GM12878 (cell line): ENCODE results near the gene VAC14. TPM values are rescaled to one million over a fixed set of nuclear protein-coding genes. Genes with fewer than 3 reads are reported as not detected.

Source experiments
- ATAC-seq: fragments of 200-7000 bp; cut with Tn5 transposase; 3 replicates; pipeline ENCODE4 v1.9.1; 2020; ENCODE audit warnings: mild to moderate bottlenecking, moderate library complexity
- BruUV-seq: library from RNA; stranded (reverse); fragments of 400-500 nt; replicated peaks from 2 replicates; lab custom pipeline; 2021; lab: Mats Ljungman, UMichigan
- CTCF ChIA-PET: fragments of 300-600 bp; sonication (Branson Sonifier 250); formaldehyde crosslinking; extraction: SDS; loops from one replicate; lab custom pipeline; 2021; ENCODE audit warnings: inconsistent platforms; lab: Yijun Ruan, JAX
- POLR2A ChIA-PET: fragments of 350-600 bp; formaldehyde crosslinking; extraction: SDS; loops from one replicate; lab custom pipeline; 2021; ENCODE audit warnings: inconsistent platforms; lab: Charles Lee
- RAD21 ChIA-PET: fragments of 300-600 bp; sonication (Branson Sonifier 250); formaldehyde crosslinking; loops from one replicate; lab custom pipeline; 2023; ENCODE audit warnings: antibody characterized with exemption; ENCODE audit not compliant: unreplicated experiment; lab: Charles Lee
- SMC1A ChIA-PET: fragments of 300-600 bp; sonication (Branson Sonifier 250); formaldehyde crosslinking; loops from one replicate; lab custom pipeline; 2023; ENCODE audit not compliant: unreplicated experiment, uncharacterized antibody; lab: Charles Lee
- DNase-seq: peaks from one replicate; pipeline ENCODE4 v3.0.0-alpha.2; 2011; ENCODE audit warnings: low read depth, low spot score
- FAIRE-seq: peaks from 3 replicates; lab custom pipeline; 2011; peaks lifted over from hg19 to GRCh38; lab: Jason Lieb, UNC
- H2AFZ ChIP-seq: 2 replicates; pipeline ENCODE4 v1.6.0; 2011; ENCODE audit warnings: low read depth, low read length, control low read depth; ENCODE audit not compliant: control insufficient read depth
- H3K27ac ChIP-seq: 2 replicates; pipeline ENCODE4 v1.5.1; 2011; ENCODE audit warnings: control low read depth; ENCODE audit not compliant: control insufficient read depth, insufficient read depth
- H3K27me3 ChIP-seq, 2 experiments: replicated peaks in 1 of 2; 2 replicates each; pipeline versions ENCODE4 v1.6.0 to v1.6.1; 2011; ENCODE audit warnings: low read length in 1 of 2; ENCODE audit not compliant: control insufficient read depth in 2 of 2, insufficient read depth in 2 of 2
- H3K36me3 ChIP-seq, 2 experiments: 2 replicates each; pipeline ENCODE4 v1.5.1; 2011; ENCODE audit warnings: low read length in 1 of 2; ENCODE audit not compliant: control insufficient read depth in 2 of 2, insufficient read depth in 2 of 2
- H3K4me1 ChIP-seq: 2 replicates; pipeline ENCODE4 v1.6.1; 2011; ENCODE audit warnings: mild to moderate bottlenecking, low read length, moderate library complexity, mixed read lengths; ENCODE audit not compliant: control insufficient read depth, insufficient read depth
- H3K4me2 ChIP-seq: 2 replicates; pipeline ENCODE4 v1.6.0; 2011; ENCODE audit warnings: control low read depth; ENCODE audit not compliant: control insufficient read depth, insufficient read depth
- H3K4me3 ChIP-seq: fragments of 200-600 bp; sonication (generic); 2 replicates; pipeline ENCODE4 v1.5.1; 2016
- H3K79me2 ChIP-seq: 2 replicates; pipeline ENCODE4 v1.6.0; 2011; ENCODE audit warnings: low read length; ENCODE audit not compliant: control insufficient read depth, insufficient read depth
- H3K9ac ChIP-seq: 2 replicates; pipeline ENCODE4 v1.8.0; 2011; ENCODE audit warnings: low read length, control low read depth, mixed read lengths; ENCODE audit not compliant: control insufficient read depth, insufficient read depth
- H3K9me3 ChIP-seq: replicated peaks from 3 replicates; pipeline ENCODE4 v1.5.1; 2011; ENCODE audit warnings: mild to moderate bottlenecking, low read length; ENCODE audit not compliant: control insufficient read depth, insufficient read depth
- H4K20me1 ChIP-seq: 2 replicates; pipeline ENCODE4 v1.6.0; 2011; ENCODE audit not compliant: control insufficient read depth, insufficient read depth
- ATF3 ChIP-seq: IDR thresholded peaks from 2 replicates; pipeline ENCODE4 v1.6.1; 2011; ENCODE audit warnings: low read depth, mild to moderate bottlenecking, low read length, moderate library complexity, borderline replicate concordance; ENCODE audit errors: extremely low read depth
- BHLHE40 ChIP-seq, 2 experiments: fragments of 450-650 bp in 1 of 2; IDR thresholded peaks; 2 replicates each; pipeline ENCODE4 v1.6.1; 2011 to 2017; ENCODE audit warnings: low read depth in 2 of 2, borderline replicate concordance in 1 of 2, improper control_type of control experiment in 1 of 2, low read length in 1 of 2, mild to moderate bottlenecking in 1 of 2
- CTCF ChIP-seq, 3 experiments: IDR thresholded peaks in 2 of 3; conservative IDR thresholded peaks in 1 of 3; 2 replicates each; pipeline ENCODE4 v1.5.1; 2011; ENCODE audit warnings: low read depth in 3 of 3, low read length in 3 of 3, mild to moderate bottlenecking in 3 of 3, control low read depth in 2 of 3, moderate library complexity in 2 of 3, inconsistent platforms in 1 of 3, mixed read lengths in 1 of 3; ENCODE audit not compliant: control insufficient read depth in 2 of 3, insufficient read depth in 1 of 3; ENCODE audit errors: extremely low read depth in 1 of 3
- ETV6 ChIP-seq, 2 experiments: fragments of 450-650 bp in 1 of 2; IDR thresholded peaks in 1 of 2; conservative IDR thresholded peaks in 1 of 2; 2 replicates each; pipeline ENCODE4 v1.6.1; 2014; ENCODE audit warnings: antibody characterized with exemption in 1 of 2, borderline replicate concordance in 1 of 2, low read depth in 1 of 2, mild to moderate bottlenecking in 1 of 2, moderate library complexity in 1 of 2
- GABPA ChIP-seq: IDR thresholded peaks from 2 replicates; pipeline ENCODE4 v1.6.1; 2014; ENCODE audit warnings: antibody characterized with exemption, low read depth, mild to moderate bottlenecking, inconsistent platforms
- MXI1 ChIP-seq: fragments of 150-350 bp; IDR thresholded peaks from 2 replicates; pipeline ENCODE4 v1.6.1; 2011; ENCODE audit warnings: low read depth, mild to moderate bottlenecking, inconsistent platforms, low read length, improper control_type of control experiment
- NFIC ChIP-seq: IDR thresholded peaks from 2 replicates; pipeline ENCODE4 v1.6.1; 2012; ENCODE audit warnings: low read depth, mild to moderate bottlenecking, inconsistent platforms, low read length, moderate library complexity
- PAX5 ChIP-seq: IDR thresholded peaks from 2 replicates; pipeline ENCODE4 v1.6.1; 2011; ENCODE audit warnings: low read depth, low read length, borderline replicate concordance
- RAD21 ChIP-seq: IDR thresholded peaks from 2 replicates; pipeline ENCODE4 v1.6.1; 2011; ENCODE audit warnings: mild to moderate bottlenecking, low read depth, low read length, moderate library complexity; ENCODE audit not compliant: insufficient read depth
- RAD51 ChIP-seq: fragments of 450-650 bp; IDR thresholded peaks from 2 replicates; pipeline ENCODE4 v1.6.1; 2016; ENCODE audit warnings: moderate library complexity, mild to moderate bottlenecking, inconsistent platforms
- RELA ChIP-seq: fragments of 450-650 bp; IDR thresholded peaks from 2 replicates; pipeline ENCODE4 v1.8.0; 2014; ENCODE audit warnings: borderline replicate concordance; ENCODE audit not compliant: partially characterized antibody
- SIN3A ChIP-seq: IDR thresholded peaks from 2 replicates; pipeline ENCODE4 v1.6.1; 2012; ENCODE audit warnings: low read depth, low read length, improper control_type of control experiment
- SMARCA5 ChIP-seq: fragments of 450-650 bp; IDR thresholded peaks from 2 replicates; pipeline ENCODE4 v1.6.1; 2017; ENCODE audit warnings: mild to moderate bottlenecking
- TBL1XR1 ChIP-seq: IDR thresholded peaks from 2 replicates; pipeline ENCODE4 v1.6.1; 2012; ENCODE audit warnings: low read depth, low read length, improper control_type of control experiment
- ZBTB4 ChIP-seq: fragments of 450-650 bp; formaldehyde crosslinking; IDR thresholded peaks from 2 replicates; pipeline ENCODE4 v1.4.0; 2022; ENCODE audit warnings: mild to moderate bottlenecking, moderate library complexity
- WGBS: methylation state at CpG from one replicate; pipeline ENCODE4 v1.1.6; 2016; ENCODE audit warnings: low lambda C conversion rate; ENCODE audit not compliant: insufficient replicate concordance, insufficient coverage; ENCODE audit errors: missing lambda C conversion rate; 5-methylcytosine and 5-hydroxymethylcytosine counted together
- in situ Hi-C: fragments of 300-500 bp; cut with MboI; formaldehyde crosslinking; loops from 9 replicates; pipeline ENCODE4 v1.14.3; 2018; ENCODE audit warnings: mixed read lengths
- intact Hi-C: fragments of 100-400 bp; cut with micrococcal nuclease; formaldehyde crosslinking; loops from one replicate; pipeline ENCODE4 v1.14.2; 2022; ENCODE audit not compliant: unreplicated experiment
- polyA plus RNA-seq, 11 experiments: library from polyadenylated mRNA; depleted of rRNA in 4 of 11; unstranded in 6 of 11; stranded (reverse) in 5 of 11; fragments of >200 nt; fragmentation: Nextera tagmentation in 4 of 11; fragmentation: Illumina TruSeq in 1 of 11; extraction: Ambion mirVana in 4 of 11; extraction: Trizol in 1 of 11; gene quantifications; 1 replicate in 1 of 11; 2 replicates in 10 of 11; pipeline versions ENCODE4 v1.2.1 to v1.2.3, GENCODE V29; 2011 to 2016; ENCODE audit warnings: inconsistent platforms in 2 of 11, missing spikeins in 2 of 11, low read depth in 1 of 11
- total RNA-seq, 4 experiments: library from RNA; depleted of rRNA in 3 of 4; stranded (reverse); fragments of >200 nt in 3 of 4; fragmentation: Illumina TruSeq in 1 of 4; extraction: Trizol in 1 of 4; gene quantifications; 2 replicates each; pipeline versions ENCODE4 v1.2.1 to v1.2.3, GENCODE V29; 2013 to 2021

VAC14 gene
- total and polyA plus RNA-seq, 10 of the 15 experiments (the other 5 are each of a cell fraction or from before 2014, with no cell fraction given): 1.3 to 45.5 (median 25.5) TPM

GRCh38 chr16:70663524-70664324 lies 137.2 kb downstream of the VAC14 start (continued):
- no peak for TF ChIP-seq CTCF (IDR thresholded peaks at IDR 0.05 in 2 of 3, conservative IDR thresholded peaks at IDR 0.05 in 1 of 3; ENCODE audit: control insufficient read depth in 2 of 3, extremely low read depth in 1 of 3, insufficient read depth in 1 of 3, low read depth in 3 of 3, low read length in 3 of 3)
- TF ChIP-seq BHLHE40 (IDR thresholded peaks at IDR 0.05; ENCODE audit: borderline replicate concordance in 1 of 2, low read depth in 2 of 2, low read length in 1 of 2): no peak
- no peak for TF ChIP-seq RELA
- TF ChIP-seq RAD51: no peak

GRCh38 chr16:70662991-70663523 lies 137.9 kb downstream of the VAC14 start:
- H3K4me1 ChIP-seq: no peaks in the 10 kb centered on the region
- POLR2A ChIA-PET: no interaction called here
- H3K4me2 ChIP-seq: no peak overlapping the region
- SMC1A ChIA-PET: no interaction called here
- BruUV-seq: no TSS peak
- CTCF ChIA-PET: no interaction called here
- H3K9me3 ChIP-seq: no peaks in the 10 kb centered on the region
- no peak for DNase-seq
- H3K4me3 ChIP-seq: no peak overlapping the region
- TF ChIP-seq RAD21 (no peak), SMARCA5 (no peak), NFIC (no peak), ZBTB4 (CRISPR knock-in tag) (no peak), ETV6 (conservative IDR thresholded peaks at IDR 0.05 in 1 of 2, IDR thresholded peaks at IDR 0.05 in 1 of 2; ENCODE audit: borderline replicate concordance in 1 of 2, low read depth in 1 of 2) (no peak), PAX5 (no peak), ATF3 (no peak), SIN3A (no peak), GABPA (no peak), MXI1 (no peak), TBL1XR1 (no peak)
- TF ChIP-seq, all 136 proteins: peak for 0
- in situ Hi-C loops (no loop called here), intact Hi-C loops (no loop called here)
- Histone ChIP-seq H3K79me2 (no peaks in the 10 kb centered on the region), H3K27me3 (no peaks in the 10 kb centered on the region), H3K9ac (no peak overlapping the region), H2AFZ (no peak overlapping the region), H3K27ac (no peak overlapping the region), H3K36me3 (no peaks in the 10 kb centered on the region), H4K20me1 (no peaks in the 10 kb centered on the region)
- WGBS: 41% methylated on average over 7 of the region's 13 CpGs
- ATAC-seq: no peak
- RAD21 ChIA-PET: no interaction called here
- no peak for FAIRE-seq
